ENCODE measurements around the gene CDNF. TPM values are rescaled to one million over a fixed set of nuclear protein-coding genes. Genes with fewer than 3 reads are reported as not detected.

Gene CDNF
- polyA plus RNA-seq, 1 of the 3 experiments (the other 2 are of a cell fraction) = 1.2 TPM

GRCh38 chr10:14800397-14800796 lies 37.4 kb downstream of the CDNF start:
- Histone ChIP-seq H3F3A (replicated peaks; ENCODE audit: insufficient read depth) (no peaks in the 10 kb centered on the region), H3K4me1 (ENCODE audit: control insufficient read depth in 1 of 2, insufficient read depth in 2 of 2, low read depth in 1 of 2, low read length in 1 of 2) (no peaks in the 10 kb centered on the region; a peak in 1 of 4 replicates), H3K79me2 (ENCODE audit: insufficient read depth) (no peaks in the 10 kb centered on the region), H3K9me3 (no peaks in the 10 kb centered on the region), H4K20me1 (ENCODE audit: insufficient read depth) (no peaks in the 10 kb centered on the region), H3K36me3 (replicated peaks in 1 of 2; ENCODE audit: control insufficient read depth in 1 of 2, insufficient read depth in 2 of 2, low read length in 1 of 2) (no peaks in the 10 kb centered on the region), H3K4me3 (ENCODE audit: low read depth in 2 of 2, low read length in 1 of 2) (no peak overlapping the region), H2AFZ (ENCODE audit: low read depth) (no peak overlapping the region), H3K27ac (ENCODE audit: low read depth in 2 of 2, low read length in 1 of 2) (no peak overlapping the region), H3K9me2 (no peaks in the 10 kb centered on the region), H3K9ac (no peak overlapping the region), H3K27me3 (ENCODE audit: insufficient read depth) (no peaks in the 10 kb centered on the region; the same call in 1 of the 2 replicates), H3K4me2 (no peak overlapping the region)
- ChIA-PET CTCF (interaction anchor here (0.9 kb wide), 1 partner anchor 8 kb away, joined by 3 read pairs; no protein-coding TSS in a partner anchor), POLR2A (no interaction called here)
- no peak for TF ChIP-seq RFX5 (IDR thresholded peaks at IDR 0.05; ENCODE audit: low read length)
- TF ChIP-seq, protein P1, sequence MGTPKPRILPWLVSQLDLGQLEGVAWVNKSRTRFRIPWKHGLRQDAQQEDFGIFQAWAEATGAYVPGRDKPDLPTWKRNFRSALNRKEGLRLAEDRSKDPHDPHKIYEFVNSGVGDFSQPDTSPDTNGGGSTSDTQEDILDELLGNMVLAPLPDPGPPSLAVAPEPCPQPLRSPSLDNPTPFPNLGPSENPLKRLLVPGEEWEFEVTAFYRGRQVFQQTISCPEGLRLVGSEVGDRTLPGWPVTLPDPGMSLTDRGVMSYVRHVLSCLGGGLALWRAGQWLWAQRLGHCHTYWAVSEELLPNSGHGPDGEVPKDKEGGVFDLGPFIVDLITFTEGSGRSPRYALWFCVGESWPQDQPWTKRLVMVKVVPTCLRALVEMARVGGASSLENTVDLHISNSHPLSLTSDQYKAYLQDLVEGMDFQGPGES (IDR thresholded peaks at IDR 0.05; ENCODE audit: low read depth, low read length) = no peak
- TF ChIP-seq GATA2 (CRISPR knock-in tag; IDR thresholded peaks at IDR 0.05) = no peak
- 14% methylated on average over 1 of the region's 1 CpG for WGBS (ENCODE audit: low lambda C conversion rate)
- DNase-seq = no peak

- WGBS (ENCODE audit: low lambda C conversion rate) = 60% methylated on average over 5 of the region's 5 CpGs
- Histone ChIP-seq H3K4me3 (ENCODE audit: low read depth in 2 of 2, low read length in 1 of 2) (no peak overlapping the region), H3F3A (replicated peaks; ENCODE audit: insufficient read depth) (no peaks in the 10 kb centered on the region), H3K9me3 (no peaks in the 10 kb centered on the region), H2AFZ (ENCODE audit: low read depth) (no peak overlapping the region), H3K9me2 (no peaks in the 10 kb centered on the region), H4K20me1 (ENCODE audit: insufficient read depth) (no peaks in the 10 kb centered on the region), H3K27me3 (ENCODE audit: insufficient read depth) (no peaks in the 10 kb centered on the region; the same call in 1 of the 2 replicates), H3K9ac (no peak overlapping the region), H3K79me2 (ENCODE audit: insufficient read depth) (no peaks in the 10 kb centered on the region), H3K4me2 (no peak overlapping the region), H3K4me1 (ENCODE audit: control insufficient read depth in 1 of 2, insufficient read depth in 2 of 2, low read depth in 1 of 2, low read length in 1 of 2) (no peaks in the 10 kb centered on the region; a peak in 1 of 4 replicates), H3K27ac (ENCODE audit: low read depth in 2 of 2, low read length in 1 of 2) (no peak overlapping the region), H3K36me3 (replicated peaks in 1 of 2; ENCODE audit: control insufficient read depth in 1 of 2, insufficient read depth in 2 of 2, low read length in 1 of 2) (no peaks in the 10 kb centered on the region)
- POLR2A ChIA-PET = no interaction called here
- CTCF ChIA-PET = interaction anchor here (0.8 kb wide), 1 partner anchor 17 kb away, joined by 3 read pairs; no protein-coding TSS in a partner anchor
- TF ChIP-seq RXRA (IDR thresholded peaks at IDR 0.05; ENCODE audit: borderline replicate concordance, low read depth) = no peak
- DNase-seq = no peak
Measured at GRCh38 chr10:14798636-14799035, 39.2 kb downstream of the CDNF start.

DNA sequence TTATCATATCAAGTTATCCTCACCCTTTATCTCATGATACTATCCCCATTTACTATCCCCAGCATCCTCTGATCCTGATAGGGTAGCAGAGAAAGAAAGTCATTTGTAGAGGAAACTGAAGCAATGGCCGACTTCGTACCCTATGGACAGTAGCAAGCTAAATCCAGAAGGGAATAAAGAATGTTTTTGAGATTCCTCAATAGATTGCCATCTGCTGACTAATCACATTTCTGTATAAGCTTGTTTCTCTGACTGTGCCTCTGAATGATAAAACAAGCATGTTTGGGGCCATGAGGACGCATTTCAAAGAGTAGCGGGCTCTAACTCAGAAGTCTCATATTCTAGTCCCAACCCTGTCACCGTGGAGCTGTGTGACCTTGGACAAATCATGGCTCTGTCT lies 49.9 kb downstream of the CDNF start:
- H3K27ac ChIP-seq (ENCODE audit: low read depth in 2 of 2, low read length in 1 of 2) = no peak overlapping the region
- TF ChIP-seq GABPA (IDR thresholded peaks at IDR 0.05; ENCODE audit: low read depth) (no peak), TCF12 (IDR thresholded peaks at IDR 0.05) (no peak), MEF2A (IDR thresholded peaks at IDR 0.05; ENCODE audit: borderline replicate concordance, low read depth) (no peak), FOXM1 (IDR thresholded peaks at IDR 0.05; ENCODE audit: low read depth) (no peak), FOXJ3 (CRISPR knock-in tag; IDR thresholded peaks at IDR 0.05) (no peak), USF2 (IDR thresholded peaks at IDR 0.05; ENCODE audit: borderline replicate concordance, low read depth, low read length) (no peak), REST (IDR thresholded peaks at IDR 0.05; ENCODE audit: low read depth, low read length) (no peak)
- TF ChIP-seq, protein P2, sequence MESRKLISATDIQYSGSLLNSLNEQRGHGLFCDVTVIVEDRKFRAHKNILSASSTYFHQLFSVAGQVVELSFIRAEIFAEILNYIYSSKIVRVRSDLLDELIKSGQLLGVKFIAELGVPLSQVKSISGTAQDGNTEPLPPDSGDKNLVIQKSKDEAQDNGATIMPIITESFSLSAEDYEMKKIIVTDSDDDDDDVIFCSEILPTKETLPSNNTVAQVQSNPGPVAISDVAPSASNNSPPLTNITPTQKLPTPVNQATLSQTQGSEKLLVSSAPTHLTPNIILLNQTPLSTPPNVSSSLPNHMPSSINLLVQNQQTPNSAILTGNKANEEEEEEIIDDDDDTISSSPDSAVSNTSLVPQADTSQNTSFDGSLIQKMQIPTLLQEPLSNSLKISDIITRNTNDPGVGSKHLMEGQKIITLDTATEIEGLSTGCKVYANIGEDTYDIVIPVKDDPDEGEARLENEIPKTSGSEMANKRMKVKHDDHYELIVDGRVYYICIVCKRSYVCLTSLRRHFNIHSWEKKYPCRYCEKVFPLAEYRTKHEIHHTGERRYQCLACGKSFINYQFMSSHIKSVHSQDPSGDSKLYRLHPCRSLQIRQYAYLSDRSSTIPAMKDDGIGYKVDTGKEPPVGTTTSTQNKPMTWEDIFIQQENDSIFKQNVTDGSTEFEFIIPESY (IDR thresholded peaks at IDR 0.05; ENCODE audit: borderline replicate concordance, low read depth) = no peak
- TF ChIP-seq, protein P3, sequence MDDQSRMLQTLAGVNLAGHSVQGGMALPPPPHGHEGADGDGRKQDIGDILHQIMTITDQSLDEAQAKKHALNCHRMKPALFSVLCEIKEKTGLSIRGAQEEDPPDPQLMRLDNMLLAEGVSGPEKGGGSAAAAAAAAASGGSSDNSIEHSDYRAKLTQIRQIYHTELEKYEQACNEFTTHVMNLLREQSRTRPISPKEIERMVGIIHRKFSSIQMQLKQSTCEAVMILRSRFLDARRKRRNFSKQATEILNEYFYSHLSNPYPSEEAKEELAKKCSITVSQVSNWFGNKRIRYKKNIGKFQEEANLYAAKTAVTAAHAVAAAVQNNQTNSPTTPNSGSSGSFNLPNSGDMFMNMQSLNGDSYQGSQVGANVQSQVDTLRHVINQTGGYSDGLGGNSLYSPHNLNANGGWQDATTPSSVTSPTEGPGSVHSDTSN (IDR thresholded peaks at IDR 0.05) = no peak

More for the DNA sequence above, 49.9 kb downstream of the CDNF start:
- Histone ChIP-seq H3F3A (replicated peaks; ENCODE audit: insufficient read depth) (no peaks in the 10 kb centered on the region), H3K4me2 (no peak overlapping the region), H3K9ac (no peak overlapping the region), H3K4me1 (ENCODE audit: control insufficient read depth in 1 of 2, insufficient read depth in 2 of 2, low read depth in 1 of 2, low read length in 1 of 2) (no peaks in the 10 kb centered on the region), H2AFZ (ENCODE audit: low read depth) (no peak overlapping the region), H3K9me3 (no peaks in the 10 kb centered on the region), H3K9me2 (no peaks in the 10 kb centered on the region), H4K20me1 (ENCODE audit: insufficient read depth) (no peaks in the 10 kb centered on the region), H3K79me2 (ENCODE audit: insufficient read depth) (no peaks in the 10 kb centered on the region), H3K36me3 (replicated peaks in 1 of 2; ENCODE audit: control insufficient read depth in 1 of 2, insufficient read depth in 2 of 2, low read length in 1 of 2) (no peaks in the 10 kb centered on the region), H3K27me3 (ENCODE audit: insufficient read depth) (no peaks in the 10 kb centered on the region), H3K4me3 (ENCODE audit: low read depth in 2 of 2, low read length in 1 of 2) (no peak overlapping the region)
- DNase-seq = no peak
- CTCF ChIA-PET = interaction anchor here (1.1 kb wide), 1 partner anchor 251 kb away, joined by 4 read pairs; no protein-coding TSS in a partner anchor
- POLR2A ChIA-PET = no interaction called here
- 74% methylated on average over 5 of the region's 5 CpGs for WGBS (ENCODE audit: low lambda C conversion rate)
